SK-N-SH (cell line): Measurements from ENCODE around the gene MTCL3.

Experiments
- CTCF ChIA-PET: fragments of 300-600, 350-600 bp; formaldehyde crosslinking; extraction: SDS; loops from one replicate; lab custom pipeline; 2021; lab: Yijun Ruan, JAX
- POLR2A ChIA-PET: fragments of 350-600 bp; sonication (Branson Sonifier 250); formaldehyde crosslinking; extraction: SDS; loops from one replicate; lab custom pipeline; 2020; ENCODE audit warnings: antibody characterized with exemption, inconsistent platforms; lab: Yijun Ruan, JAX
- DNase-seq: peaks from one replicate; pipeline ENCODE4 v3.0.0; 2012
- H2AFZ ChIP-seq: fragments of 200-600 bp; sonication (generic); 2 replicates; pipeline ENCODE4 v1.8.1; 2016; ENCODE audit warnings: antibody characterized with exemption, mild to moderate bottlenecking, low read depth
- H3F3A ChIP-seq: fragments of 200-600 bp; sonication (generic); replicated peaks from 2 replicates; pipeline ENCODE3; 2016; ENCODE audit warnings: antibody characterized with exemption, mild to moderate bottlenecking; ENCODE audit not compliant: insufficient read depth
- H3K27ac ChIP-seq, 2 experiments: fragments of 200-500 bp in 1 of 2; fragments of 200-600 bp in 1 of 2; sonication (Bioruptor generic) in 1 of 2; sonication (generic), shearing (Covaris generic) in 1 of 2; 2 replicates each; pipeline versions ENCODE4 v1.5.1 to v1.6.1; 2014 to 2016; ENCODE audit warnings: low read depth in 2 of 2, inconsistent platforms in 1 of 2, low read length in 1 of 2, mild to moderate bottlenecking in 1 of 2, mixed read lengths in 1 of 2
- H3K27me3 ChIP-seq: fragments of 200-600 bp; sonication (generic), shearing (Covaris generic); 2 replicates; pipeline ENCODE4 v1.6.1; 2016; ENCODE audit warnings: mixed run types; ENCODE audit not compliant: insufficient read depth
- H3K36me3 ChIP-seq, 2 experiments: fragments of 200-500 bp in 1 of 2; fragments of 200-600 bp in 1 of 2; sonication (Bioruptor generic) in 1 of 2; sonication (generic) in 1 of 2; replicated peaks in 1 of 2; 2 replicates each; pipeline versions ENCODE3 to v1.5.1; 2014 to 2016; ENCODE audit warnings: low read length in 1 of 2, mild to moderate bottlenecking in 1 of 2; ENCODE audit not compliant: insufficient read depth in 2 of 2, control insufficient read depth in 1 of 2
- H3K4me1 ChIP-seq, 2 experiments: fragments of 200-500 bp in 1 of 2; fragments of 200-600 bp in 1 of 2; sonication (Bioruptor generic) in 1 of 2; sonication (generic), shearing (Covaris generic) in 1 of 2; 2 replicates each; pipeline versions ENCODE4 v1.5.1 to v1.6.1; 2014 to 2016; ENCODE audit warnings: low read depth in 1 of 2, low read length in 1 of 2, mixed run types in 1 of 2; ENCODE audit not compliant: insufficient read depth in 2 of 2, control insufficient read depth in 1 of 2
- H3K4me2 ChIP-seq: fragments of 200-600 bp; sonication (generic), shearing (Covaris generic); 2 replicates; pipeline ENCODE4 v1.6.1; 2017; ENCODE audit warnings: mixed run types
- H3K4me3 ChIP-seq, 2 experiments: fragments of 200-500 bp in 1 of 2; fragments of 200-600 bp in 1 of 2; sonication (Bioruptor generic) in 1 of 2; sonication (generic), shearing (Covaris generic) in 1 of 2; 2 replicates each; pipeline versions ENCODE4 v1.5.1 to v1.8.1; 2014 to 2016; ENCODE audit warnings: low read depth in 2 of 2, inconsistent platforms in 1 of 2, low read length in 1 of 2, mild to moderate bottlenecking in 1 of 2, mixed read lengths in 1 of 2, moderate library complexity in 1 of 2
- H3K79me2 ChIP-seq: fragments of 200-600 bp; sonication (generic); 2 replicates; pipeline ENCODE4 v1.8.1; 2017; ENCODE audit warnings: mild to moderate bottlenecking; ENCODE audit not compliant: insufficient read depth
- H3K9ac ChIP-seq: fragments of 200-600 bp; sonication (generic); 2 replicates; pipeline ENCODE4 v1.6.1; 2017; ENCODE audit warnings: mixed run types
- H3K9me2 ChIP-seq: fragments of 200-600 bp; sonication (generic); 2 replicates; pipeline ENCODE4 v1.6.1; 2017; ENCODE audit warnings: mixed run types
- H3K9me3 ChIP-seq: fragments of 200-600 bp; sonication (generic); 2 replicates; pipeline ENCODE4 v1.6.1; 2017; ENCODE audit warnings: mixed run types, mild to moderate bottlenecking, moderate library complexity
- H4K20me1 ChIP-seq: fragments of 200-600 bp; sonication (generic); 2 replicates; pipeline ENCODE4 v1.6.1; 2017; ENCODE audit warnings: mild to moderate bottlenecking, mixed run types; ENCODE audit not compliant: insufficient read depth
- CHD2 ChIP-seq: fragments of 150-350 bp; IDR thresholded peaks from 2 replicates; pipeline ENCODE4 v1.6.1; 2018; ENCODE audit warnings: low read length; ENCODE audit not compliant: partially characterized antibody
- CTCF ChIP-seq: fragments of 200-600 bp; sonication (generic); IDR thresholded peaks from 2 replicates; pipeline ENCODE4 v1.6.1; 2017; ENCODE audit warnings: antibody characterized with exemption, mild to moderate bottlenecking, moderate library complexity
- EZH2phosphoT487 ChIP-seq: fragments of 200-600 bp; sonication (generic); IDR thresholded peaks from 2 replicates; pipeline ENCODE4 v1.6.1; 2017; ENCODE audit warnings: low read depth, mixed run types, mild to moderate bottlenecking, antibody characterized with exemption, moderate library complexity, borderline replicate concordance
- FOSL2 ChIP-seq: IDR thresholded peaks from 2 replicates; pipeline ENCODE4 v1.4.0; 2012; ENCODE audit warnings: low read depth, mild to moderate bottlenecking, moderate library complexity, borderline replicate concordance
- MAX ChIP-seq: IDR thresholded peaks from 2 replicates; pipeline ENCODE4 v1.4.0; 2012; ENCODE audit warnings: low read depth
- MXI1 ChIP-seq: IDR thresholded peaks from 2 replicates; pipeline ENCODE4 v1.6.1; 2012; ENCODE audit warnings: mild to moderate bottlenecking, low read depth, low read length, improper control_type of control experiment
- RAD21 ChIP-seq: IDR thresholded peaks from 2 replicates; pipeline ENCODE4 v1.6.1; 2012; ENCODE audit warnings: mild to moderate bottlenecking, low read length
- SMC3 ChIP-seq: IDR thresholded peaks from 2 replicates; pipeline ENCODE4 v1.6.1; 2012; ENCODE audit warnings: low read depth, low read length, improper control_type of control experiment
- TCF12 ChIP-seq: IDR thresholded peaks from 2 replicates; pipeline ENCODE4 v1.4.0; 2012
- USF1 ChIP-seq: IDR thresholded peaks from 2 replicates; pipeline ENCODE4 v1.4.0; 2012; ENCODE audit warnings: low read depth, borderline replicate concordance
- WGBS: methylation state at CpG from one replicate; pipeline ENCODE4 v1.1.6; 2017; ENCODE audit warnings: low lambda C conversion rate; 5-methylcytosine and 5-hydroxymethylcytosine counted together

Gene MTCL3

GRCh38 chr6:127464881-127465459 lies 54.2 kb downstream of the MTCL3 start:
- Histone ChIP-seq H3K4me1 (peaks cover 0 to 4% of the 10 kb centered on the region in 2 experiments; a peak in 1 of 4 replicates), H2AFZ (no peak overlapping the region), H3K4me3 (no peak overlapping the region; a peak in 1 of 4 replicates), H3K9me2 (no peaks in the 10 kb centered on the region), H3F3A (peaks cover 10% of the 10 kb centered on the region), H3K9me3 (no peaks in the 10 kb centered on the region), H3K36me3 (peaks cover 0 to 17% of the 10 kb centered on the region in 2 experiments), H3K27me3 (no peaks in the 10 kb centered on the region), H3K79me2 (no peaks in the 10 kb centered on the region), H3K27ac (peak overlapping the region in 1 of 2 experiments; percentile 34; a peak in 2 of 4 replicates), H3K9ac (no peak overlapping the region), H3K4me2 (peak overlapping the region; percentile 5; the same call in 1 of the 2 replicates), H4K20me1 (peaks cover 4% of the 10 kb centered on the region)
- ChIA-PET POLR2A (interaction anchor here (1.9 kb wide), 1 partner anchor 50 kb away, joined by 9 read pairs; no protein-coding TSS in a partner anchor), CTCF (interaction anchor here (0.7 to 7.5 kb wide), 13 partner anchors 9 to 121 kb away, joined by 3 to 67 read pairs (median 6); no protein-coding TSS in a partner anchor)
- 31% methylated on average over 3 of the region's 3 CpGs for WGBS
- DNase-seq, result peak; percentile 65
- TF ChIP-seq MXI1 (peak; percentile 49; the same call in 1 of the 2 replicates), CHD2 (peak; percentile 15), TCF12 (no peak), USF1 (no peak), CTCF (peak; percentile 96), SMC3 (peak; percentile 89), RAD21 (peak; percentile 77)

GRCh38 chr6:127464161-127464880 lies 54.8 kb downstream of the MTCL3 start:
- no peaks in the 10 kb centered on the region for H3K79me2 ChIP-seq
- no peak overlapping the region for H2AFZ ChIP-seq
- H3K27ac ChIP-seq, result peak overlapping the region in 1 of 2 experiments; percentile 34; a peak in 2 of 4 replicates
- H3K36me3 ChIP-seq, result peaks cover 0 to 14% of the 10 kb centered on the region in 2 experiments
- peaks cover 0 to 4% of the 10 kb centered on the region in 2 experiments; a peak in 1 of 4 replicates for H3K4me1 ChIP-seq
- no peak overlapping the region; a peak in 1 of 4 replicates for H3K4me3 ChIP-seq
- no peak overlapping the region for H3K9ac ChIP-seq
- no peaks in the 10 kb centered on the region for H3K9me3 ChIP-seq
- POLR2A ChIA-PET, result no interaction called here
- CTCF ChIA-PET, result interaction anchor here (0.8 to 7.5 kb wide), 11 partner anchors 10 to 162 kb away, joined by 3 to 67 read pairs (median 5); no protein-coding TSS in a partner anchor
- H3K9me2 ChIP-seq, result no peaks in the 10 kb centered on the region
- 69% methylated on average over 6 of the region's 6 CpGs for WGBS
- H3K4me2 ChIP-seq, result peak overlapping the region; percentile 14; the same call in 1 of the 2 replicates
- H3F3A ChIP-seq, result peaks cover 10% of the 10 kb centered on the region
- H4K20me1 ChIP-seq, result peaks cover 4% of the 10 kb centered on the region
- TF ChIP-seq MXI1, result no peak
- TF ChIP-seq FOSL2, result peak; percentile 2; the same call in 1 of the 2 replicates
- no peak for TF ChIP-seq MAX
- TF ChIP-seq EZH2phosphoT487, result no peak
- H3K27me3 ChIP-seq, result no peaks in the 10 kb centered on the region
- no peak for DNase-seq
